CD4-positive, alpha-beta T cell (primary cell): ENCODE measurements around the gene OPALIN. TPM values are rescaled to one million over a fixed set of nuclear protein-coding genes. Genes with fewer than 3 reads are reported as not detected.

ENCODE experiments used
- ATAC-seq: fragments of 200-7000 bp; cut with Tn5 transposase; one replicate; pipeline ENCODE4 v1.10.0; 2022; ENCODE audit warnings: mild to moderate bottlenecking; ENCODE audit not compliant: poor library complexity
- CTCF ChIA-PET: fragments of 350-600 bp; sonication (Branson Sonifier 250); formaldehyde crosslinking; loops from one replicate; lab custom pipeline; 2021; ENCODE audit warnings: antibody characterized with exemption, inconsistent platforms; lab: Charles Lee
- POLR2A ChIA-PET: fragments of 350-600 bp; sonication (Branson Sonifier 250); formaldehyde crosslinking; loops from one replicate; lab custom pipeline; 2021; ENCODE audit warnings: antibody characterized with exemption, inconsistent platforms; lab: Charles Lee
- DNase-seq, 14 experiments: peaks; one replicate each; pipeline ENCODE4 v3.0.0-alpha.2; 2013 to 2020; ENCODE audit warnings: mixed read lengths in 2 of 14
- H3K27ac ChIP-seq, 2 donors: one replicate each; pipeline versions ENCODE4 v1.5.1 to v1.7.0; 2013; ENCODE audit warnings: low read length in 2 of 2, low read depth in 1 of 2, mild to moderate bottlenecking in 1 of 2
- H3K27me3 ChIP-seq, 2 experiments: 1 replicate in 1 of 2; 2 replicates in 1 of 2; pipeline versions ENCODE4 v1.6.1 to v1.7.0; 2013; ENCODE audit warnings: low read length in 2 of 2, control low read depth in 1 of 2, mild to moderate bottlenecking in 1 of 2, moderate library complexity in 1 of 2; ENCODE audit not compliant: insufficient read depth in 2 of 2, control insufficient read depth in 1 of 2
- H3K36me3 ChIP-seq: one replicate; pipeline ENCODE4 v1.6.1; 2013; ENCODE audit warnings: low read length, control low read depth; ENCODE audit not compliant: insufficient read depth
- H3K4me1 ChIP-seq: one replicate; pipeline ENCODE4 v1.6.1; 2013; ENCODE audit warnings: low read length, control low read depth; ENCODE audit not compliant: insufficient read depth
- H3K4me3 ChIP-seq: one replicate; pipeline ENCODE4 v1.5.1; 2013; ENCODE audit warnings: mild to moderate bottlenecking, low read length, moderate library complexity
- H3K9me3 ChIP-seq, 2 experiments: 1 replicate in 1 of 2; 2 replicates in 1 of 2; pipeline versions ENCODE4 v1.6.1 to v1.7.0; 2013; ENCODE audit warnings: low read length in 2 of 2, mild to moderate bottlenecking in 2 of 2, control low read depth in 1 of 2, moderate library complexity in 1 of 2; ENCODE audit not compliant: control insufficient read depth in 1 of 2, insufficient read depth in 1 of 2
- H3K27ac Mint-ChIP-seq: one replicate; pipeline ENCODE4 v1.8.0; 2020; ENCODE audit warnings: mixed read lengths
- H3K27me3 Mint-ChIP-seq: one replicate; pipeline ENCODE4 v1.8.0; 2021; ENCODE audit warnings: mixed read lengths
- H3K36me3 Mint-ChIP-seq: one replicate; pipeline ENCODE4 v1.8.0; 2021; ENCODE audit warnings: low read depth, mixed read lengths
- H3K4me1 Mint-ChIP-seq: one replicate; pipeline ENCODE4 v1.8.0; 2021; ENCODE audit warnings: low read depth, mixed read lengths
- H3K4me3 Mint-ChIP-seq: one replicate; pipeline ENCODE4 v1.8.0; 2020; ENCODE audit warnings: mild to moderate bottlenecking, mixed read lengths
- H3K9me3 Mint-ChIP-seq: one replicate; pipeline ENCODE4 v1.8.0; 2020; ENCODE audit warnings: mixed read lengths
- intact Hi-C, 2 experiments: fragments of 100-400 bp; cut with DNase I in 1 of 2; cut with micrococcal nuclease in 1 of 2; formaldehyde crosslinking; loops; one replicate each; pipeline versions ENCODE4 v1.15.1 to v1.9.0; 2023 to 2025; cut with DNase I, micrococcal nuclease
- total RNA-seq, 174 experiments: library from RNA in 2 of 174; stranded (reverse) in 2 of 174; gene quantifications; one replicate each; pipeline ENCODE4 v1.2.3 and lab custom pipeline; 2021 to 2026
- TF ChIP-seq, protein P1 (sequence below): fragments of 200-600 bp; IDR thresholded peaks from one replicate; pipeline ENCODE4 v1.8.0; 2022; ENCODE audit warnings: antibody characterized with exemption, mild to moderate bottlenecking

Gene OPALIN
- total RNA-seq, 2 experiments from 2014 or later, result not detected

DNA sequence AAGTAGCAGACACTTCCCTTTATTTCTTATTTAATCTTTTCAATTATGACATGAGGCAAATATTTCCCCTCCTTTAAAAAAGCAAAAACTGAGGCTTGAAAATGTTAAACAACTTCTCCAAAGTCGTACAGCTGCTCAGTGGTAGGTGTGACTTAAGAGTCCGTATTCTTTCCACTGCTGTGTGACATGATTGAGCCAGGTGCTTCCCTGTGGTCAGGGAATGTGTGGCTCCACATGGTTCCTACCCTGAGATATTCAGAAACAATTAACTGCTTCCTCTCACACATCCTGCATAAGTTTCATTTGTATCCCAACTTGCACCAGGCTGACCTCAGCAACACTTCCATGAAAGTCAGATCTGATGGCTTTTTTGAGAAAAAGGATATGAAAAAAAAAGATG is 13.6 kb downstream of the OPALIN start:
- DNase-seq (no peak), ATAC-seq (no peak)
- Mint-ChIP-seq H3K27ac (no peak overlapping the region), H3K9me3 (peaks cover 3% of the 10 kb centered on the region), H3K36me3 (no peaks in the 10 kb centered on the region), H3K27me3 (peaks cover 5% of the 10 kb centered on the region), H3K4me1 (no peaks in the 10 kb centered on the region), H3K4me3 (no peak overlapping the region)
- no peak overlapping the region for H3K4me3 ChIP-seq
- TF ChIP-seq, protein P1, sequence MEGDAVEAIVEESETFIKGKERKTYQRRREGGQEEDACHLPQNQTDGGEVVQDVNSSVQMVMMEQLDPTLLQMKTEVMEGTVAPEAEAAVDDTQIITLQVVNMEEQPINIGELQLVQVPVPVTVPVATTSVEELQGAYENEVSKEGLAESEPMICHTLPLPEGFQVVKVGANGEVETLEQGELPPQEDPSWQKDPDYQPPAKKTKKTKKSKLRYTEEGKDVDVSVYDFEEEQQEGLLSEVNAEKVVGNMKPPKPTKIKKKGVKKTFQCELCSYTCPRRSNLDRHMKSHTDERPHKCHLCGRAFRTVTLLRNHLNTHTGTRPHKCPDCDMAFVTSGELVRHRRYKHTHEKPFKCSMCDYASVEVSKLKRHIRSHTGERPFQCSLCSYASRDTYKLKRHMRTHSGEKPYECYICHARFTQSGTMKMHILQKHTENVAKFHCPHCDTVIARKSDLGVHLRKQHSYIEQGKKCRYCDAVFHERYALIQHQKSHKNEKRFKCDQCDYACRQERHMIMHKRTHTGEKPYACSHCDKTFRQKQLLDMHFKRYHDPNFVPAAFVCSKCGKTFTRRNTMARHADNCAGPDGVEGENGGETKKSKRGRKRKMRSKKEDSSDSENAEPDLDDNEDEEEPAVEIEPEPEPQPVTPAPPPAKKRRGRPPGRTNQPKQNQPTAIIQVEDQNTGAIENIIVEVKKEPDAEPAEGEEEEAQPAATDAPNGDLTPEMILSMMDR, result no peak
- H3K4me1 ChIP-seq, result no peaks in the 10 kb centered on the region
- no peaks in the 10 kb centered on the region for H3K36me3 ChIP-seq
- intact Hi-C loops, result no loop called here
- H3K9me3 ChIP-seq, result peaks cover 0 to 3% of the 10 kb centered on the region in 2 experiments
- no peak overlapping the region for H3K27ac ChIP-seq
- H3K27me3 ChIP-seq, result no peaks in the 10 kb centered on the region
- ChIA-PET CTCF (interaction anchor here (1.2 kb wide), 1 partner anchor 115 kb away, joined by 3 read pairs; no protein-coding TSS in a partner anchor), POLR2A (no interaction called here)

DNA sequence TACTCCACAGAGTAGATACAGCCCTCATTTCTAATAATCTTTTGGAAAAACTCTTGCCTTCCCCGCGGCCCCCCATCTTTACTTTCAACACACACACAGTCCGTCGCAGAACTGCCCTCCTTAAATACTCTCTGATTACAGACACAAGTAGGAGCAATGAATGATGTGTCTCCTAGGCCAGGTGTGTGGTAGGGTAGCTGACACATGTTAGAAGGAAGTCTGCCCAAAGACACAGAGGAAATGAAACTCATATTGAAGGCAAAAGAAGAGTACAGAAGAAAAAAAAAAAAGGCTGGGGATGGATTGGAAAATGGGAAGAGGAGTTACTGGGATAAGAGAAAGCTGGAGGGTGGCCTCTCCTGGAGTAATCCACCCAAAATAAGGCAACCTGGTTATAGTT is 14.6 kb downstream of the OPALIN start:
- H3K27me3 Mint-ChIP-seq, result peaks cover 5% of the 10 kb centered on the region
- H3K27ac Mint-ChIP-seq, result no peak overlapping the region
- Histone ChIP-seq H3K36me3 (no peaks in the 10 kb centered on the region), H3K27ac (no peak overlapping the region), H3K4me1 (no peaks in the 10 kb centered on the region), H3K9me3 (peaks cover 0 to 3% of the 10 kb centered on the region in 2 experiments), H3K27me3 (no peaks in the 10 kb centered on the region), H3K4me3 (no peak overlapping the region)
- intact Hi-C loops, result no loop called here
- ChIA-PET POLR2A (no interaction called here), CTCF (interaction anchor here (1.2 kb wide), 1 partner anchor 114 kb away, joined by 3 read pairs; no protein-coding TSS in a partner anchor)
- TF ChIP-seq, protein P1, result no peak
- ATAC-seq (no peak), DNase-seq (no peak)
- no peaks in the 10 kb centered on the region for H3K4me1 Mint-ChIP-seq
- H3K4me3 Mint-ChIP-seq, result no peak overlapping the region
- H3K36me3 Mint-ChIP-seq, result no peaks in the 10 kb centered on the region
- H3K9me3 Mint-ChIP-seq, result peaks cover 3% of the 10 kb centered on the region

DNA sequence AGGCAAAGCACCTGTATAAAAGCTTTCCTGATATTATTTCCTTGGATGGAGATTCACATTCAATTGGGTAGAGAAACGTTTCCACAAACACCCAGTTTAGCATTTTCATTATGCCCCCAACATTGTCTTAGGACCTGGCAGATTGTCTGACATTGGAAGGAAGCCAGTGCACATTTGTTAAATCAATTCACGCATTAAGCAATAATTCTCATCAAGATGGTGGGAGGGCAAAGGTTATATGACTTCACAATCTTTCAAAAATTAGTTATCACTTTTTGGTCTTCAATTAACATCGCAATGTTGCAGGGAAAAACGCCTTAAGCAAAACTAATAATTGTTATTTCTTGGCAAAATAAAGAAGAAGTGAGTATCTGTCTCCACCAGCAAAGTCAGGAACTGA is 16.4 kb downstream of the OPALIN start:
- DNase-seq, result no peak
- no peaks in the 10 kb centered on the region for H3K4me1 Mint-ChIP-seq
- Histone ChIP-seq H3K36me3 (no peaks in the 10 kb centered on the region), H3K9me3 (peaks cover 0 to 3% of the 10 kb centered on the region in 2 experiments), H3K4me1 (no peaks in the 10 kb centered on the region), H3K27ac (no peak overlapping the region), H3K27me3 (no peaks in the 10 kb centered on the region), H3K4me3 (no peak overlapping the region)
- no peaks in the 10 kb centered on the region for H3K36me3 Mint-ChIP-seq
- no peak overlapping the region for H3K27ac Mint-ChIP-seq
- H3K27me3 Mint-ChIP-seq, result no peaks in the 10 kb centered on the region
- intact Hi-C loops, result no loop called here
- CTCF ChIA-PET, result no interaction called here
- POLR2A ChIA-PET, result no interaction called here
- TF ChIP-seq, protein P1, result no peak
- H3K4me3 Mint-ChIP-seq, result no peak overlapping the region
- no peak for ATAC-seq
- peaks cover 3% of the 10 kb centered on the region for H3K9me3 Mint-ChIP-seq
